Stimulated activated CD8-positive, alpha-beta memory T cell treated with anti-CD3 and anti-CD28 coated beads, Interleukin-4, amount 100 ng/mL, for 1 hour (primary cell): ENCODE data around the gene KIF9.
"Not testable (repeated sequence)": the region's sequence is repeated elsewhere in the genome, so short reads cannot be mapped to it uniquely, and the experiment has no call there.

Experiments
- DNase-seq, 2 donors: peaks; one replicate each; pipeline ENCODE4 v3.0.0-alpha.2; 2020; ENCODE audit warnings: low read depth in 2 of 2, low spot score in 1 of 2

KIF9 gene

DNA sequence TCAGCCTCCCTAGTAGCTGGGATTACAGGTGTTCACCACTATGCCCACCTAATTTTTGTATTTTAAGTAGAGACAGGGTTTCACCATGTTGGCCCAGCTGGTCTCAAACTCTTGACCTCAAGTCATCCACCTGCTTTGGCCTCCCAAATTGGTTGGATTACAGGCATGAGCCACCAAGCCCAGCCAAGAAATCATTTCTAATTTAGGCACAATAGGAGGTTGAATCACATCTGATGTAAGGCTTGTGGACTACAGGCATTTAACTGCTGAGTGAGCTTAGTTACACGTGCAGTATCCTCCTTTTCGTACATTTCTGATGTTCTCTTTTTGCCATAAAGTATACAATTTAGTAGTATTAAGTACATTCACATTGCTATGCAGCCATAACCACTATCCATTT is 87.6 kb downstream of the KIF9 start:
- DNase-seq, result no peak

DNA sequence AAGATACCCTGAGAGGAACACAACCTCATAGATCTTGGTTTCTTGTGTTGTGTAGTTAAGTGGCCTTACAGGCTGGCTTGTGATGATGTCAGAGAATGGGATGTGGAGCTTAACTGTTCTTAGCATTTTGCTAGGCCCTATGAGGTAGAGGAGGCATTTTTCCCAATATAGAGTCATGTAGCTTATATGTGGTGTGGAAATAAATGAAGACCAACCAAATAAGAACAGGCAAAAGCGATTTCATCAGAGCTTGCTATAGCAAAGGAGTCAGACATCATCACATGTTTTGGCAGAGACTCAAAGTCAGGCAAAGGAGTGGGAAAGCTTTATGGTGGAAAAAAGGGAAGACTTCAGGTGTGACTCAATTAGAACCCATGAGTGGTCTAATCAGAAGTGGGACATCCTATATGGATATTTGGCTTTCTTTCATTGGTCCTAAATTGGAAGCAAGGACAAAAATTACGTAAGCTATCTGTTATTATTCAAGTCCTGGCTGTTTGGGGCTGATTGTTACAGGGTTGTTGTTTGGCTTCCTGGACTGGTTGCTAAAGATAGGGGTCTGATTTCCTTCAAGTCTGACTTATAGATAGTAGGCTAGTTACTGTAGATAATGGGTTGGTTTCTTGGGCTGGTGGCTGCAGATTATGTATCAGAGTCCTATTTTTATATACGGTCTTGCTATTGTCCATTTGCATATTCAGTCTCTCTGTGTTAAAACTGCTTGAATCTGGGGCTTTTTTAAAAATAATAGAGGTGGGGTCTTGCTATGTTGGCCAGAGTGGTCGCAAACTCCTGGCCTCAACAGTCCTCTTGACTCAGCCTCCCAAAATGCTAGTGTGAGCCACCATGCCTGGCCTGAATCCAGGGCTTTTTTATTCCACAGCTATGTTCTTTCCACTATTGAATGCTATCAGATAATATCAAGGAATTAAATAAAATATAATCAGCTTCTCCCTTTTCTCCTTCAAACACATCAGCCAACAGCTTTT is 88.4 kb downstream of the KIF9 start:
- DNase-seq, result no peak

DNA sequence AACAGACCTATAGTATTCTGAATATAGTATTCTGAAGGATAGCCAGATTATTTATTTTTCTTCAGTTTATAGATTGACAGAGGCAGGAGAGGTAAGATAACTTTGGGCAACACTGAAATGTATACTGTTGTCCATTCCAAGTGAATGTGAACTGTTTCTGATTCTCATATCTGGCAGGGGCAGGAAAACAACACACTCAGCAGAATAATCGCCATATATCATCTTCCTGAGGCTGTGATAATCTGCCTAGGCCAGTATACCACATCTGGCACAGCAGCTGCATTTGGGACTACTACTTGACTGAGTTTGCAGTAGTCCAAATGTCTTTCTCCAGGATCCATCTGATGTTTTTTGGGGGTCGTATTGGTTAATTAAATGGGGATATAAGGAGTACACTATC is 96.3 kb downstream of the KIF9 start:
- DNase-seq, result no peak

DNA sequence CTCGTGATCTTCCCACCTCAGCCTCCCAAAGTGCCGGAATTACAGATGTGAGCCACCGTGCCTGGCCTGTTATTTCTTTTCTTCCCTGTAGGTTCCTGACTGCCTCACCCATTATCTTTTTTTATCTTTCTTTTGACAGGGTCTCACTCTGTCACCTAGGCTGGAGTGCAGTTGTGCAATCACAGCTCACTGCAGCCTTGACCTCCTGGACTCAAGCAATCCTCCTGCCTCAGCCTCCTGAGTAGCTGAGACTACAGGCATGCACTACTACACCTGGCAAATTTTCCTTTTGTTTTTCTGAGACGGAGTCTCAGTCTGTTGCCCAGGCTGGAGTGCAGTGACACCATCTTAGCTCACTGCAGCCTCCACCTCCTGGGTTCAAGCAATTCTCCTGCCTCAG is 100.9 kb downstream of the KIF9 start:
- DNase-seq, result not testable (repeated sequence)

DNA sequence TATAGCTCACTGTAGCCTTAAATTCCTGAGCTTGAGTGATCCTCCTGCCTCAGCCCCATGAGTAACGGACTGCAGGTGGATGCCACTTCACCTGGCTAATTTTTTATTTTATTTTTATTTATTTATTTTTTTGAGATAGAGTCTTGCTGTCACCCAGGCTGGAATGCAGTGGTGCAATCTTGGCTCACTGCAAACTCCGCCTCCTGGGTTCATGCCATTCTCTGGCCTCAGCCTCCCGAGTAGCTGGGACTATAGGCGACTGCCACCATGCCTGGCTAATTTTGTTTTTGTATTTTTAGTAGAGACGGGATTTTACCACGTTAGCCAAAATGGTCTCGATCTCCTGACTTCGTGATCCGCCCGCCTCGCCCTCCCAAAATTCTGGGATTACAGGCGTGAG is 102.6 kb downstream of the KIF9 start:
- DNase-seq, result not testable (repeated sequence)
